HCT116 (cell line): ENCODE results near the gene HS6ST1. TPM values are rescaled to one million over a fixed set of nuclear protein-coding genes. Genes with fewer than 3 reads are reported as not detected.

Source experiments
- ATAC-seq: fragments of 200-7000 bp; cut with Tn5 transposase; 2 replicates; pipeline ENCODE4 v1.9.1; 2020; ENCODE audit warnings: mild to moderate bottlenecking, moderate library complexity
- BruUV-seq: library from RNA; stranded (reverse); fragments of 400-500 nt; replicated peaks from 2 replicates; lab custom pipeline; 2021; lab: Mats Ljungman, UMichigan
- CTCF ChIA-PET: fragments of 300-600 bp; sonication (Branson Sonifier 250); formaldehyde crosslinking; loops from one replicate; lab custom pipeline; 2021; ENCODE audit warnings: antibody characterized with exemption; lab: Charles Lee
- POLR2A ChIA-PET: fragments of 300-600, 350-600 bp; sonication (Branson Sonifier 250); formaldehyde crosslinking; loops from one replicate; lab custom pipeline; 2021; ENCODE audit warnings: antibody characterized with exemption; lab: Charles Lee
- RAD21 ChIA-PET, 2 experiments: fragments of 300-600 bp; sonication (Branson Sonifier 250); formaldehyde crosslinking; loops; one replicate each; lab custom pipeline; 2023; ENCODE audit warnings: low total read pairs in 2 of 2; ENCODE audit not compliant: uncharacterized antibody in 2 of 2, unreplicated experiment in 2 of 2, low non-redundant PET in 1 of 2; lab: Charles Lee
- DNase-seq: peaks from one replicate; pipeline ENCODE4 v3.0.0-alpha.2; 2010; ENCODE audit warnings: low read depth, low spot score
- H2AFZ ChIP-seq: fragments of 200-600 bp; shearing (Covaris generic), sonication (generic); 2 replicates; pipeline ENCODE4 v1.6.1; 2017; ENCODE audit warnings: low read depth, mixed run types, mixed read lengths, antibody characterized with exemption, low read length; ENCODE audit not compliant: poor library complexity, severe bottlenecking
- H3K27ac ChIP-seq: 2 replicates; pipeline ENCODE4 v1.5.1; 2012; ENCODE audit warnings: low read depth, low read length
- H3K27me3 ChIP-seq: fragments of 200-600 bp; sonication (generic); 2 replicates; pipeline ENCODE4 v1.6.1; 2016; ENCODE audit warnings: mixed run types, low read length, mixed read lengths; ENCODE audit not compliant: insufficient read depth
- H3K36me3 ChIP-seq, 2 experiments: fragments of 200-500 bp in 1 of 2; fragments of 200-600 bp in 1 of 2; sonication (Bioruptor generic) in 1 of 2; sonication (generic) in 1 of 2; 2 replicates each; pipeline versions ENCODE4 v1.5.1 to v1.6.1; 2014 to 2016; ENCODE audit warnings: low read length in 2 of 2, inconsistent platforms in 1 of 2, mixed read lengths in 1 of 2, mixed run types in 1 of 2; ENCODE audit not compliant: insufficient read depth in 2 of 2, control insufficient read depth in 1 of 2
- H3K4me1 ChIP-seq, 2 experiments: fragments of 200-600 bp in 1 of 2; sonication (generic) in 1 of 2; 2 replicates each; pipeline versions ENCODE4 v1.5.1 to v1.6.1; 2012 to 2017; ENCODE audit warnings: low read length in 2 of 2, inconsistent platforms in 1 of 2, mild to moderate bottlenecking in 1 of 2, mixed read lengths in 1 of 2, mixed run types in 1 of 2, moderate library complexity in 1 of 2; ENCODE audit not compliant: insufficient read depth in 2 of 2, control insufficient read depth in 1 of 2
- H3K4me2 ChIP-seq: fragments of 200-600 bp; sonication (generic); 2 replicates; pipeline ENCODE4 v1.6.1; 2017; ENCODE audit warnings: mixed run types, low read length, mixed read lengths
- H3K4me3 ChIP-seq, 2 experiments: fragments of 200-600 bp in 1 of 2; sonication (generic) in 1 of 2; replicated peaks in 1 of 2; 2 replicates each; pipeline ENCODE4 v1.5.1; 2011 to 2016; ENCODE audit warnings: low read length in 2 of 2, control low read depth in 1 of 2, low read depth in 1 of 2, mild to moderate bottlenecking in 1 of 2, mixed read lengths in 1 of 2, mixed run types in 1 of 2
- H3K79me2 ChIP-seq: fragments of 200-600 bp; sonication (generic); 2 replicates; pipeline ENCODE4 v1.6.1; 2017; ENCODE audit warnings: mild to moderate bottlenecking, mixed run types, low read length, moderate library complexity, mixed read lengths; ENCODE audit not compliant: insufficient read depth
- H3K9ac ChIP-seq: fragments of 200-600 bp; sonication (generic); 2 replicates; pipeline ENCODE4 v1.6.1; 2016; ENCODE audit warnings: low read length, mixed read lengths
- H3K9me2 ChIP-seq: fragments of 200-600 bp; sonication (generic), shearing (Covaris generic); 2 replicates; pipeline ENCODE4 v1.6.1; 2017; ENCODE audit warnings: mixed run types, mild to moderate bottlenecking, moderate library complexity; ENCODE audit not compliant: insufficient read depth
- H3K9me3 ChIP-seq, 2 experiments: fragments of 200-500 bp in 1 of 2; fragments of 200-600 bp in 1 of 2; sonication (Bioruptor generic) in 1 of 2; sonication (generic) in 1 of 2; 2 replicates each; pipeline ENCODE4 v1.6.1; 2014 to 2017; ENCODE audit warnings: low read length in 2 of 2, mixed read lengths in 2 of 2, inconsistent platforms in 1 of 2, low read depth in 1 of 2, mild to moderate bottlenecking in 1 of 2, mixed run types in 1 of 2, moderate library complexity in 1 of 2; ENCODE audit not compliant: control insufficient read depth in 1 of 2, insufficient read depth in 1 of 2
- H4K20me1 ChIP-seq: fragments of 200-600 bp; sonication (generic), shearing (Covaris generic); 2 replicates; pipeline ENCODE4 v1.6.1; 2017; ENCODE audit warnings: mixed run types, mild to moderate bottlenecking, moderate library complexity; ENCODE audit not compliant: insufficient read depth
- ATF3 ChIP-seq: IDR thresholded peaks from 2 replicates; pipeline ENCODE4 v1.6.1; 2012
- CTCF ChIP-seq, 3 experiments: fragments of 200-600 bp in 1 of 3; sonication (generic) in 1 of 3; IDR thresholded peaks in 2 of 3; conservative IDR thresholded peaks in 1 of 3; 2 replicates each; pipeline ENCODE4 v1.5.1; 2012 to 2017; ENCODE audit warnings: low read depth in 2 of 3, low read length in 2 of 3, antibody characterized with exemption in 1 of 3, borderline replicate concordance in 1 of 3, control low read depth in 1 of 3, mild to moderate bottlenecking in 1 of 3, mixed read lengths in 1 of 3, mixed run types in 1 of 3, moderate library complexity in 1 of 3; ENCODE audit not compliant: insufficient read depth in 1 of 3
- EGR1 ChIP-seq: IDR thresholded peaks from 2 replicates; pipeline ENCODE4 v1.6.1; 2012; ENCODE audit warnings: low read depth
- ELF1 ChIP-seq: IDR thresholded peaks from 2 replicates; pipeline ENCODE4 v1.6.1; 2012; ENCODE audit warnings: low read depth, borderline replicate concordance
- EZH2phosphoT487 ChIP-seq: fragments of 200-600 bp; IDR thresholded peaks from 2 replicates; pipeline ENCODE4 v1.6.1; 2018; ENCODE audit warnings: antibody characterized with exemption, borderline replicate concordance
- FOSL1 ChIP-seq: IDR thresholded peaks from 2 replicates; pipeline ENCODE4 v1.6.1; 2012; ENCODE audit warnings: low read depth
- MAX ChIP-seq: IDR thresholded peaks from 2 replicates; pipeline ENCODE4 v1.6.1; 2012
- RAD21 ChIP-seq: IDR thresholded peaks from 2 replicates; pipeline ENCODE4 v1.6.1; 2012; ENCODE audit warnings: low read depth, mild to moderate bottlenecking
- REST ChIP-seq: IDR thresholded peaks from 2 replicates; pipeline ENCODE4 v1.6.1; 2012; ENCODE audit warnings: low read depth
- SIN3A ChIP-seq: IDR thresholded peaks from 2 replicates; pipeline ENCODE4 v1.6.1; 2012; ENCODE audit warnings: low read depth
- SP1 ChIP-seq: IDR thresholded peaks from 2 replicates; pipeline ENCODE4 v1.6.1; 2012; ENCODE audit warnings: low read depth
- TCF7L2 ChIP-seq: IDR thresholded peaks from 2 replicates; pipeline ENCODE4 v1.7.0; 2011; ENCODE audit warnings: borderline replicate concordance, inconsistent platforms; ENCODE audit not compliant: insufficient read depth, insufficient read length; ENCODE audit errors: extremely low read depth
- ZFX ChIP-seq: fragments of 450-650 bp; IDR thresholded peaks from 2 replicates; pipeline ENCODE4 v1.6.1; 2017
- ZNF274 ChIP-seq: fragments of 200-500 bp; sonication (Bioruptor generic); IDR thresholded peaks from 2 replicates; pipeline ENCODE4 v1.6.1; 2014; ENCODE audit warnings: mild to moderate bottlenecking, low read depth, low read length, inconsistent platforms
- intact Hi-C: fragments of 100-400 bp; cut with micrococcal nuclease; formaldehyde crosslinking; loops from 2 replicates; pipeline ENCODE4 v1.10.0; 2022
- total RNA-seq: library from RNA; stranded (reverse); gene quantifications from one replicate; pipeline ENCODE4 v1.2.1, GENCODE V29; 2021; ENCODE audit not compliant: unreplicated experiment

Gene HS6ST1
- total RNA-seq, 1 experiment from 2014 or later, result 35.0 TPM

- Histone ChIP-seq H3K4me1 (peaks cover 0 to 3% of the 10 kb centered on the region in 2 experiments; a peak in 1 of 4 replicates), H3K36me3 (no peaks in the 10 kb centered on the region), H2AFZ (no peak overlapping the region), H3K9me2 (no peaks in the 10 kb centered on the region), H4K20me1 (no peaks in the 10 kb centered on the region), H3K9ac (no peak overlapping the region), H3K4me3 (no peak overlapping the region), H3K27me3 (no peaks in the 10 kb centered on the region), H3K27ac (no peak overlapping the region), H3K9me3 (no peaks in the 10 kb centered on the region), H3K4me2 (no peak overlapping the region), H3K79me2 (no peaks in the 10 kb centered on the region)
- POLR2A ChIA-PET, result no interaction called here
- CTCF ChIA-PET, result no interaction called here
- ATAC-seq (no peak), DNase-seq (no peak)
- intact Hi-C loops, result no loop called here
- TF ChIP-seq EGR1 (no peak), ZNF274 (no peak), SP1 (no peak), CTCF (IDR thresholded peaks at IDR 0.05 in 2 of 3, conservative IDR thresholded peaks at IDR 0.05 in 1 of 3; ENCODE audit: borderline replicate concordance in 1 of 3, insufficient read depth in 1 of 3, low read depth in 2 of 3, low read length in 2 of 3) (no peak), SIN3A (no peak), RAD21 (no peak), TCF7L2 (no peak), FOSL1 (no peak), ZFX (no peak), REST (no peak), EZH2phosphoT487 (no peak), ATF3 (no peak), MAX (no peak), ELF1 (no peak)
- RAD21 ChIA-PET, result no interaction called here
- no TSS peak for BruUV-seq
Observed at GRCh38 chr2:128357506-128358370, 39.1 kb upstream of the HS6ST1 start.
